Lung (tissue), 16 donors: ENCODE data around the gene PNPO. TPM values are rescaled to one million over a fixed set of nuclear protein-coding genes. Genes with fewer than 3 reads are reported as not detected.

Experiments
- ATAC-seq: fragments of 200-7000 bp; cut with Tn5 transposase; one replicate; pipeline ENCODE4 v1.9.1; 2020; ENCODE audit warnings: moderate number of reproducible peaks; ENCODE audit not compliant: insufficient read depth, low FRiP score
- DNase-seq, 3 donors: peaks; one replicate each; pipeline ENCODE4 v3.0.0-alpha.2; 2013 to 2017
- H3K27ac ChIP-seq, 2 donors: one replicate each; pipeline ENCODE4 v1.5.1; 2013; ENCODE audit warnings: mild to moderate bottlenecking in 2 of 2, moderate library complexity in 2 of 2, control low read depth in 1 of 2, inconsistent platforms in 1 of 2, low read depth in 1 of 2, low read length in 1 of 2
- H3K27me3 ChIP-seq, 3 donors: one replicate each; pipeline ENCODE4 v1.5.1; 2013; ENCODE audit warnings: low read length in 2 of 3; ENCODE audit not compliant: control insufficient read depth in 3 of 3, insufficient read depth in 3 of 3
- H3K36me3 ChIP-seq, 4 donors: one replicate each; pipeline ENCODE4 v1.5.1; 2013; ENCODE audit warnings: low read length in 4 of 4, mild to moderate bottlenecking in 1 of 4, moderate library complexity in 1 of 4; ENCODE audit not compliant: control insufficient read depth in 4 of 4, insufficient read depth in 4 of 4
- H3K4me1 ChIP-seq, 5 donors: one replicate each; pipeline ENCODE4 v1.5.1; 2013; ENCODE audit warnings: low read length in 5 of 5, mild to moderate bottlenecking in 2 of 5, moderate library complexity in 1 of 5; ENCODE audit not compliant: control insufficient read depth in 5 of 5, insufficient read depth in 5 of 5
- H3K4me3 ChIP-seq: one replicate; pipeline ENCODE4 v1.5.1; 2013; ENCODE audit warnings: mild to moderate bottlenecking, control low read depth, moderate library complexity
- H3K9ac ChIP-seq, 2 donors: one replicate each; pipeline ENCODE4 v1.5.1; 2013; ENCODE audit warnings: low read length in 2 of 2, control low read depth in 1 of 2; ENCODE audit not compliant: insufficient read depth in 1 of 2
- H3K9me3 ChIP-seq, 4 donors: one replicate each; pipeline ENCODE4 v1.5.1; 2013; ENCODE audit warnings: low read length in 3 of 4, mild to moderate bottlenecking in 1 of 4, moderate library complexity in 1 of 4; ENCODE audit not compliant: control insufficient read depth in 4 of 4, insufficient read depth in 3 of 4
- CTCF ChIP-seq: IDR thresholded peaks from 2 replicates; pipeline ENCODE4 v1.5.1; 2012; ENCODE audit warnings: mild to moderate bottlenecking; ENCODE audit errors: control extremely low read depth, extremely low read depth
- WGBS, 2 donors: extraction: QIAGEN DNeasy Blood & Tissue Kit; methylation state at CpG; one replicate each; pipeline ENCODE4 v1.1.7; 2013; 5-methylcytosine and 5-hydroxymethylcytosine counted together
- long read RNA-seq, 5 donors: transcript quantifications; one replicate each; lab custom pipeline, GENCODE V29; 2026
- polyA plus RNA-seq, 2 donors: library from polyadenylated mRNA; stranded (reverse); fragments of 200-250 nt; gene quantifications; one replicate each; pipeline ENCODE4 v1.2.1, GENCODE V29; 2013
- total RNA-seq, 2 donors: library from RNA; depleted of rRNA in 1 of 2; stranded (reverse); fragments of >200 nt in 1 of 2; gene quantifications; one replicate each; pipeline ENCODE4 v1.2.1, GENCODE V29; 2014 to 2021
- donor health status: control.
- donor health status: control.
- donor health status: Bipolar disorder and iron deficiency.
- donor health status: healthy.
- donor health status: DM: yes; HTN: yes; CAD: no.

PNPO gene
- total RNA-seq (10 to 100 TPM in 1 of 2 donors, 1 to 10 TPM in 1; 9.3 to 43.9 TPM), polyA plus RNA-seq (10 to 100 TPM; 10.9 to 11.5 TPM)
- long read RNA-seq, donor 1, partial matches to known transcripts, result 5 of 7 reads
- long read RNA-seq, donor 1, other reads (novel, unspliced or antisense), result 0 of 7 reads
- long read RNA-seq, donor 2, partial matches to known transcripts, result 0 of 1 reads
- long read RNA-seq, donor 2, other reads (novel, unspliced or antisense), result 0 of 1 reads
- long read RNA-seq, donor 3, result 0 reads
- long read RNA-seq, donor 4, partial matches to known transcripts, result 0 of 2 reads
- long read RNA-seq, donor 4, other reads (novel, unspliced or antisense), result 0 of 2 reads
- long read RNA-seq, donor 5, partial matches to known transcripts, result 17 of 20 reads
- long read RNA-seq, donor 5, other reads (novel, unspliced or antisense), result 0 of 20 reads

GRCh38 chr17:47941246-47942095 lies at the start of gene PNPO:
TSS of gene PNPO (plus strand) at chr17:47941571. CDS start at chr17:47941676, 105 bp downstream.
- peaks cover 0 to 9% (median 0%) of the 10 kb centered on the region in 4 donors for H3K36me3 ChIP-seq
- DNase-seq (peak; percentile 92 to 96 (median 96)), ATAC-seq (peak; percentile 98)
- no peaks in the 10 kb centered on the region for H3K27me3 ChIP-seq
- H3K4me1 ChIP-seq, result peaks cover 3 to 12% (median 8%) of the 10 kb centered on the region in 5 donors
- peak within 1 kb of the TSS; percentile 27 to 50 for H3K9ac ChIP-seq
- peak within 1 kb of the TSS; percentile 76 for H3K4me3 ChIP-seq
- H3K9me3 ChIP-seq, result no peaks in the 10 kb centered on the region
- TF ChIP-seq CTCF, result no peak
- H3K27ac ChIP-seq, result peak within 1 kb of the TSS; percentile 67 to 84
- WGBS, 2 donors, result 1% methylated on average over 50 of the region's 50 CpGs

GRCh38 chr17:47894498-47895346 lies 46.6 kb upstream of the PNPO start:
- ATAC-seq (no peak), DNase-seq (peak in 2 of 3 donors; percentile 48 to 71)
- peak overlapping the region; percentile 75 to 96 for H3K27ac ChIP-seq
- H3K9ac ChIP-seq, result peak overlapping the region; percentile 71 to 95
- no peaks in the 10 kb centered on the region for H3K9me3 ChIP-seq
- no peak for TF ChIP-seq CTCF
- H3K4me3 ChIP-seq, result peak overlapping the region; percentile 75
- whole genome bisulfite sequencing, 2 donors, result 38 to 39% methylated on average over 11 of the region's 11 CpGs
- no peaks in the 10 kb centered on the region for H3K27me3 ChIP-seq
- H3K36me3 ChIP-seq, result peaks cover 0 to 9% (median 5%) of the 10 kb centered on the region in 4 donors
- peaks cover 0 to 21% (median 13%) of the 10 kb centered on the region in 5 donors for H3K4me1 ChIP-seq

GRCh38 chr17:47895347-47895855 lies 46.0 kb upstream of the PNPO start:
- Histone ChIP-seq H3K36me3 (peaks cover 0 to 11% (median 6%) of the 10 kb centered on the region in 4 donors), H3K4me3 (peak overlapping the region; percentile 75), H3K9ac (peak overlapping the region; percentile 71 to 95), H3K9me3 (no peaks in the 10 kb centered on the region), H3K27me3 (no peaks in the 10 kb centered on the region), H3K4me1 (peaks cover 0 to 21% (median 16%) of the 10 kb centered on the region in 5 donors), H3K27ac (peak overlapping the region; percentile 75 to 96)
- DNase-seq, result peak in 1 of 3 donors; percentile 67
- TF ChIP-seq CTCF, result no peak
- no peak for ATAC-seq
- WGBS, 2 donors, result 0% methylated on average over 25 of the region's 25 CpGs
